Smooth muscle cell (in vitro differentiated cells): ENCODE measurements around the gene NEK11. TPM values are rescaled to one million over a fixed set of nuclear protein-coding genes. Genes with fewer than 3 reads are reported as not detected.

Experiments
- DNase-seq: peaks from one replicate; lab custom pipeline; 2025; ENCODE audit not compliant: unreplicated experiment; lab: John Stamatoyannopoulos, UW
- H2AFZ ChIP-seq: fragments of 200-600 bp; sonication (generic); 2 replicates; pipeline ENCODE4 v1.6.0; 2016; ENCODE audit warnings: antibody characterized with exemption, low read depth, mild to moderate bottlenecking
- H3F3A ChIP-seq: fragments of 200-600 bp; sonication (generic); 2 replicates; pipeline ENCODE4 v1.6.0; 2017; ENCODE audit warnings: antibody characterized with exemption, low read depth
- H3K27ac ChIP-seq: fragments of 200-600 bp; sonication (generic); 2 replicates; pipeline ENCODE4 v1.5.1; 2016; ENCODE audit warnings: low read depth, mild to moderate bottlenecking
- H3K27me3 ChIP-seq: fragments of 200-600 bp; sonication (generic); 2 replicates; pipeline ENCODE4 v1.6.1; 2016; ENCODE audit warnings: low read depth, mild to moderate bottlenecking
- H3K36me3 ChIP-seq: fragments of 200-600 bp; sonication (generic); 2 replicates; pipeline ENCODE4 v1.5.1; 2016; ENCODE audit warnings: low read depth
- H3K4me1 ChIP-seq: fragments of 200-600 bp; sonication (generic); 2 replicates; pipeline ENCODE4 v1.5.1; 2016; ENCODE audit warnings: low read depth
- H3K4me2 ChIP-seq: fragments of 200-600 bp; sonication (generic); 2 replicates; pipeline ENCODE4 v1.6.0; 2016; ENCODE audit warnings: mild to moderate bottlenecking
- H3K4me3 ChIP-seq: fragments of 200-600 bp; sonication (generic); 2 replicates; pipeline ENCODE4 v1.5.1; 2016; ENCODE audit warnings: mild to moderate bottlenecking
- H3K79me2 ChIP-seq: fragments of 200-600 bp; sonication (generic); 2 replicates; pipeline ENCODE4 v1.6.0; 2016; ENCODE audit warnings: low read depth, mild to moderate bottlenecking
- H3K9ac ChIP-seq: fragments of 200-600 bp; sonication (generic); 2 replicates; pipeline ENCODE4 v1.6.0; 2016; ENCODE audit warnings: low read depth
- H3K9me3 ChIP-seq: fragments of 200-600 bp; sonication (generic); replicated peaks from 2 replicates; pipeline ENCODE4 v1.5.1; 2016; ENCODE audit warnings: low read depth
- H4K20me1 ChIP-seq: fragments of 200-600 bp; sonication (generic); 2 replicates; pipeline ENCODE4 v1.6.0; 2016; ENCODE audit warnings: low read depth
- WGBS: methylation state at CpG from one replicate; pipeline ENCODE4 v1.1.7; 2016; ENCODE audit warnings: low lambda C conversion rate; 5-methylcytosine and 5-hydroxymethylcytosine counted together
- polyA plus RNA-seq: library from polyadenylated mRNA; unstranded; fragments of >200 nt; fragmentation: Nextera tagmentation; extraction: Ambion mirVana; gene quantifications from 2 replicates; pipeline ENCODE4 v1.2.1, GENCODE V29; 2016
- total RNA-seq: library from RNA; depleted of rRNA; stranded (reverse); fragments of >200 nt; gene quantifications from 2 replicates; pipeline ENCODE4 v1.2.3, GENCODE V29; 2014
- TF ChIP-seq, protein P1 (sequence below): fragments of 200-600 bp; sonication (generic); IDR thresholded peaks from 2 replicates; pipeline ENCODE4 v1.5.1; 2017; ENCODE audit warnings: borderline replicate concordance, mild to moderate bottlenecking, antibody characterized with exemption; ENCODE audit not compliant: insufficient read depth, poor library complexity, severe bottlenecking

NEK11 gene
- total and polyA plus RNA-seq, 2 experiments from 2014 or later, result 3.0 to 3.3 TPM

DNA sequence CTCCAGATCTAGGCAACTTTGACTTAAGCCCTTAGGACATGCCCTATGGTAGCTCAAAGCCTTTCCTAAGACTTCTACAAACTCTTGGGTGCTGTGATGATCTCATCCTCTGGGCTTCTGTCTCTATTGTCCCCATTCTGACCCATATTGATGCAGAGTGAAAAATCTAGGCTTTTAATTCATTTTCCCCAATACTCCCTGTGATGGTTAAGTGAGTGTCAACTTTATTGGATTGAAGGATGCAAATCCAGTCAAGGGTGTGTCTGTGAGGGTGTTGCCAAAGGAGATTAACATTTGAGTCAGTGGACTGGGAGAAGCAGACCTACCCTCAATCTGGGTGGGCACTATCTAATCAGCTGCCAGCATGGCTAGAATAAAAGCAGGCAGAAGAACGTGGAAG is 257.6 kb downstream of the NEK11 start:
- WGBS, result 70% methylated on average over 1 of the region's 1 CpG
- H3F3A ChIP-seq, result no peaks in the 10 kb centered on the region
- no peak overlapping the region for H3K9ac ChIP-seq
- H3K36me3 ChIP-seq, result no peaks in the 10 kb centered on the region
- H3K4me3 ChIP-seq, result no peak overlapping the region
- H3K79me2 ChIP-seq, result no peaks in the 10 kb centered on the region
- no peak overlapping the region for H2AFZ ChIP-seq
- TF ChIP-seq, protein P1, sequence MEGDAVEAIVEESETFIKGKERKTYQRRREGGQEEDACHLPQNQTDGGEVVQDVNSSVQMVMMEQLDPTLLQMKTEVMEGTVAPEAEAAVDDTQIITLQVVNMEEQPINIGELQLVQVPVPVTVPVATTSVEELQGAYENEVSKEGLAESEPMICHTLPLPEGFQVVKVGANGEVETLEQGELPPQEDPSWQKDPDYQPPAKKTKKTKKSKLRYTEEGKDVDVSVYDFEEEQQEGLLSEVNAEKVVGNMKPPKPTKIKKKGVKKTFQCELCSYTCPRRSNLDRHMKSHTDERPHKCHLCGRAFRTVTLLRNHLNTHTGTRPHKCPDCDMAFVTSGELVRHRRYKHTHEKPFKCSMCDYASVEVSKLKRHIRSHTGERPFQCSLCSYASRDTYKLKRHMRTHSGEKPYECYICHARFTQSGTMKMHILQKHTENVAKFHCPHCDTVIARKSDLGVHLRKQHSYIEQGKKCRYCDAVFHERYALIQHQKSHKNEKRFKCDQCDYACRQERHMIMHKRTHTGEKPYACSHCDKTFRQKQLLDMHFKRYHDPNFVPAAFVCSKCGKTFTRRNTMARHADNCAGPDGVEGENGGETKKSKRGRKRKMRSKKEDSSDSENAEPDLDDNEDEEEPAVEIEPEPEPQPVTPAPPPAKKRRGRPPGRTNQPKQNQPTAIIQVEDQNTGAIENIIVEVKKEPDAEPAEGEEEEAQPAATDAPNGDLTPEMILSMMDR, result no peak
- no peak overlapping the region for H3K4me2 ChIP-seq
- no peaks in the 10 kb centered on the region for H4K20me1 ChIP-seq
- H3K27ac ChIP-seq, result no peak overlapping the region
- no peak for DNase-seq
- no peaks in the 10 kb centered on the region for H3K4me1 ChIP-seq
- peaks cover 15% of the 10 kb centered on the region for H3K27me3 ChIP-seq
- no peaks in the 10 kb centered on the region for H3K9me3 ChIP-seq

- H3K9me3 ChIP-seq, result no peaks in the 10 kb centered on the region
- H3K4me2 ChIP-seq, result no peak overlapping the region
- H3K27ac ChIP-seq, result no peak overlapping the region
- no peaks in the 10 kb centered on the region for H3K36me3 ChIP-seq
- DNase-seq, result no peak
- H2AFZ ChIP-seq, result no peak overlapping the region
- H3K4me3 ChIP-seq, result no peak overlapping the region
- no peaks in the 10 kb centered on the region for H3F3A ChIP-seq
- no peaks in the 10 kb centered on the region for H3K4me1 ChIP-seq
- WGBS, result 80% methylated on average over 3 of the region's 3 CpGs
- no peak overlapping the region for H3K9ac ChIP-seq
- H3K27me3 ChIP-seq, result peaks cover 15% of the 10 kb centered on the region
- TF ChIP-seq, protein P1, result no peak
- H4K20me1 ChIP-seq, result no peaks in the 10 kb centered on the region
- no peaks in the 10 kb centered on the region for H3K79me2 ChIP-seq
Observed at GRCh38 chr3:131285456-131285855, 258.8 kb downstream of the NEK11 start.

DNA sequence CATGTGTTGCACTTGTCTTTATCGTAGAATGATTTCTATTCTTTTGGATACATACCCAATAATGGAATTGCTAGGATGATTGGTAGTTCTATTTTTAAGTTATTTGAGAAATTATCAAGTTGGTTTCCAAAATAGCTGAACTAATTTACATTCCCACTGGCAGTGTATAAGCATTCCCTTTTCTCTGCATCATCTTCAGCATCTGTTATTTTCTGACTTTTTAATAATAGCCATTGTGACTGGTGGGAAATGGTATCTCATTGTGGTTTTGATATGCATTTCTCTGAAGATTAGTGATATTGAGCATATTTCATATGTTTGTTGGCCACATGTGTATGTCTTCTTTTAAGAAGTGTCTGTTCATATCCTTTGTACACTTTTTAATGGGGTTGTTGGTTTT is 273.2 kb downstream of the NEK11 start:
- no peak overlapping the region for H3K9ac ChIP-seq
- TF ChIP-seq, protein P1, result no peak
- H4K20me1 ChIP-seq, result no peaks in the 10 kb centered on the region
- H3K27me3 ChIP-seq, result no peaks in the 10 kb centered on the region
- no peaks in the 10 kb centered on the region for H3F3A ChIP-seq
- H3K4me3 ChIP-seq, result no peak overlapping the region
- no peak overlapping the region for H3K27ac ChIP-seq
- no peak overlapping the region for H2AFZ ChIP-seq
- no peaks in the 10 kb centered on the region for H3K79me2 ChIP-seq
- no peak for DNase-seq
- 100% methylated on average over 1 of the region's 1 CpG for WGBS
- no peak overlapping the region for H3K4me2 ChIP-seq
- H3K9me3 ChIP-seq, result no peaks in the 10 kb centered on the region
- no peaks in the 10 kb centered on the region for H3K36me3 ChIP-seq
- H3K4me1 ChIP-seq, result no peaks in the 10 kb centered on the region

GRCh38 chr3:131303848-131304247 is 277.2 kb downstream of the NEK11 start:
- Histone ChIP-seq H3K4me3 (no peak overlapping the region), H3K79me2 (no peaks in the 10 kb centered on the region), H3K9ac (no peak overlapping the region), H3K9me3 (no peaks in the 10 kb centered on the region), H4K20me1 (no peaks in the 10 kb centered on the region), H3K36me3 (no peaks in the 10 kb centered on the region), H3K27me3 (no peaks in the 10 kb centered on the region), H3K27ac (no peak overlapping the region), H3F3A (no peaks in the 10 kb centered on the region), H3K4me1 (no peaks in the 10 kb centered on the region), H2AFZ (no peak overlapping the region), H3K4me2 (no peak overlapping the region)
- TF ChIP-seq, protein P1, result no peak
- no peak for DNase-seq
